Stimulated activated CD8-positive, alpha-beta memory T cell treated with anti-CD3 and anti-CD28 coated beads, Interleukin-12 subunit alpha, Interleukin-12 subunit beta, amount 100 ng/mL, for 1 hour (primary cell): ENCODE results near the gene RUNX2.
"Not testable (repeated sequence)": the region's sequence is repeated elsewhere in the genome, so short reads cannot be mapped to it uniquely, and the experiment has no call there.

Experiments used
- DNase-seq: peaks from one replicate; pipeline ENCODE4 v3.0.0-alpha.2; 2020; ENCODE audit warnings: low read depth

Gene RUNX2

GRCh38 chr6:45457141-45457540, 129.0 kb downstream of the RUNX2 start:
- DNase-seq, result no peak

GRCh38 chr6:45458672-45459071, 130.5 kb downstream of the RUNX2 start:
- DNase-seq, result no peak

- no peak for DNase-seq
Observed at GRCh38 chr6:45460166-45460565, 132.0 kb downstream of the RUNX2 start.

- DNase-seq, result no peak
Observed at GRCh38 chr6:45461486-45461885, 133.4 kb downstream of the RUNX2 start.

GRCh38 chr6:45462190-45463134, 134.3 kb downstream of the RUNX2 start:
- DNase-seq, result no peak

- DNase-seq, result no peak
Observed at GRCh38 chr6:45464685-45465084, 136.6 kb downstream of the RUNX2 start.

GRCh38 chr6:45466686-45467085, 138.6 kb downstream of the RUNX2 start:
- DNase-seq, result no peak

GRCh38 chr6:45467417-45467816, 139.3 kb downstream of the RUNX2 start:
- DNase-seq, result not testable (repeated sequence)

GRCh38 chr6:45467853-45468252, 139.7 kb downstream of the RUNX2 start:
- no peak for DNase-seq

- no peak for DNase-seq
Observed at GRCh38 chr6:45469663-45470062, 141.5 kb downstream of the RUNX2 start.

GRCh38 chr6:45470131-45470738, 142.1 kb downstream of the RUNX2 start:
- no peak for DNase-seq

- DNase-seq, result no peak
Observed at GRCh38 chr6:45472382-45472781, 144.3 kb downstream of the RUNX2 start.

GRCh38 chr6:45473121-45473993, 145.2 kb downstream of the RUNX2 start:
- DNase-seq, result no peak

GRCh38 chr6:45474376-45474775, 146.2 kb downstream of the RUNX2 start:
- DNase-seq, result no peak

- no peak for DNase-seq
Observed at GRCh38 chr6:45476341-45476740, 148.2 kb downstream of the RUNX2 start.

GRCh38 chr6:45477278-45477677, 149.1 kb downstream of the RUNX2 start:
- DNase-seq, result no peak

GRCh38 chr6:45477790-45478189, 149.7 kb downstream of the RUNX2 start:
- no peak for DNase-seq

- DNase-seq, result no peak
Observed at GRCh38 chr6:45478240-45478639, 150.1 kb downstream of the RUNX2 start.

GRCh38 chr6:45479834-45480751, 152.0 kb downstream of the RUNX2 start:
- no peak for DNase-seq

- no peak for DNase-seq
Observed at GRCh38 chr6:45480752-45481415, 152.8 kb downstream of the RUNX2 start.

GRCh38 chr6:45483021-45483420, 154.9 kb downstream of the RUNX2 start:
- DNase-seq, result no peak
